Lung (tissue), 12 donors: ENCODE results near the gene KTI12. TPM values are rescaled to one million over a fixed set of nuclear protein-coding genes. Genes with fewer than 3 reads are reported as not detected.
A peak's percentile ranks its signal among the peaks of the same experiment; 100 is the strongest.

Source experiments
- ATAC-seq: fragments of 200-7000 bp; cut with Tn5 transposase; one replicate; pipeline ENCODE4 v1.9.1; 2020; ENCODE audit warnings: moderate number of reproducible peaks; ENCODE audit not compliant: insufficient read depth, low FRiP score
- DNase-seq, 3 donors: peaks; one replicate each; pipeline ENCODE4 v3.0.0-alpha.2; 2013 to 2017
- H3K27ac ChIP-seq, 2 donors: one replicate each; pipeline ENCODE4 v1.5.1; 2013; ENCODE audit warnings: mild to moderate bottlenecking in 2 of 2, moderate library complexity in 2 of 2, control low read depth in 1 of 2, inconsistent platforms in 1 of 2, low read depth in 1 of 2, low read length in 1 of 2
- H3K27me3 ChIP-seq, 3 donors: one replicate each; pipeline ENCODE4 v1.5.1; 2013; ENCODE audit warnings: low read length in 2 of 3; ENCODE audit not compliant: control insufficient read depth in 3 of 3, insufficient read depth in 3 of 3
- H3K36me3 ChIP-seq, 4 donors: one replicate each; pipeline ENCODE4 v1.5.1; 2013; ENCODE audit warnings: low read length in 4 of 4, mild to moderate bottlenecking in 1 of 4, moderate library complexity in 1 of 4; ENCODE audit not compliant: control insufficient read depth in 4 of 4, insufficient read depth in 4 of 4
- H3K4me1 ChIP-seq, 5 donors: one replicate each; pipeline ENCODE4 v1.5.1; 2013; ENCODE audit warnings: low read length in 5 of 5, mild to moderate bottlenecking in 2 of 5, moderate library complexity in 1 of 5; ENCODE audit not compliant: control insufficient read depth in 5 of 5, insufficient read depth in 5 of 5
- H3K4me3 ChIP-seq: one replicate; pipeline ENCODE4 v1.5.1; 2013; ENCODE audit warnings: mild to moderate bottlenecking, control low read depth, moderate library complexity
- H3K9ac ChIP-seq, 2 donors: one replicate each; pipeline ENCODE4 v1.5.1; 2013; ENCODE audit warnings: low read length in 2 of 2, control low read depth in 1 of 2; ENCODE audit not compliant: insufficient read depth in 1 of 2
- H3K9me3 ChIP-seq, 4 donors: one replicate each; pipeline ENCODE4 v1.5.1; 2013; ENCODE audit warnings: low read length in 3 of 4, mild to moderate bottlenecking in 1 of 4, moderate library complexity in 1 of 4; ENCODE audit not compliant: control insufficient read depth in 4 of 4, insufficient read depth in 3 of 4
- WGBS, 2 donors: extraction: QIAGEN DNeasy Blood & Tissue Kit; methylation state at CpG; one replicate each; pipeline ENCODE4 v1.1.7; 2013; 5-methylcytosine and 5-hydroxymethylcytosine counted together
- polyA plus RNA-seq, 2 donors: library from polyadenylated mRNA; stranded (reverse); fragments of 200-250 nt; gene quantifications; one replicate each; pipeline ENCODE4 v1.2.1, GENCODE V29; 2013
- total RNA-seq, 2 donors: library from RNA; depleted of rRNA in 1 of 2; stranded (reverse); fragments of >200 nt in 1 of 2; gene quantifications; one replicate each; pipeline ENCODE4 v1.2.1, GENCODE V29; 2014 to 2021
- TF ChIP-seq, protein P1 (sequence below): IDR thresholded peaks from 2 replicates; pipeline ENCODE4 v1.5.1; 2012; ENCODE audit warnings: mild to moderate bottlenecking; ENCODE audit errors: control extremely low read depth, extremely low read depth
- donor health status: control.
- donor health status: control.
- donor health status: Bipolar disorder and iron deficiency.
- donor health status: healthy.
- donor health status: DM: yes; HTN: yes; CAD: no.

KTI12 gene
- total and polyA plus RNA-seq, 4 donors = 4.8 to 11.3 (median 7.5) TPM

DNA sequence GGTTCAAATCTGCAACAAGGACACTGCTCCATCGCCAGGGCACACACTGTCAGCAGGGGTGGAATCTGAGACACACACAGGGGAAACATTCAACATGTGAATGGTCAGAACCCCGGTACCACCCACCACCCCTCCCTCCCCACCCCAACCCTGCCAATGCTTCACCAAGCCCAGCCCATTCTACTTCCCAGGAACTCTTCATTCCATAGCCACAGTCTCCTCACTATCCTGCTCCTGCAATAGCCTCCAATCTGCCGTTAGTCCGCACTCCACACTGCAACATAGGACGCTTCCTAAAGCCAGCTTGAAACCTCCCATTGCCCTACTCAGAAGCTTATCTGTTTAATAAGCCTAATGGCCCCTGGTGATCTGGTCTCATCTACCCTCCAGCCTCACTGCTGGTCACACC, 35.6 kb downstream of the KTI12 start:
- no peak overlapping the region for H3K27ac ChIP-seq
- no peaks in the 10 kb centered on the region for H3K4me1 ChIP-seq
- no peak overlapping the region for H3K4me3 ChIP-seq
- no peak for ATAC-seq
- H3K36me3 ChIP-seq = no peaks in the 10 kb centered on the region
- H3K27me3 ChIP-seq = peaks cover 0 to 12% (median 0%) of the 10 kb centered on the region in 3 donors
- WGBS, 2 donors = 57 to 72% methylated on average over 5 of the region's 5 CpGs
- TF ChIP-seq, protein P1, sequence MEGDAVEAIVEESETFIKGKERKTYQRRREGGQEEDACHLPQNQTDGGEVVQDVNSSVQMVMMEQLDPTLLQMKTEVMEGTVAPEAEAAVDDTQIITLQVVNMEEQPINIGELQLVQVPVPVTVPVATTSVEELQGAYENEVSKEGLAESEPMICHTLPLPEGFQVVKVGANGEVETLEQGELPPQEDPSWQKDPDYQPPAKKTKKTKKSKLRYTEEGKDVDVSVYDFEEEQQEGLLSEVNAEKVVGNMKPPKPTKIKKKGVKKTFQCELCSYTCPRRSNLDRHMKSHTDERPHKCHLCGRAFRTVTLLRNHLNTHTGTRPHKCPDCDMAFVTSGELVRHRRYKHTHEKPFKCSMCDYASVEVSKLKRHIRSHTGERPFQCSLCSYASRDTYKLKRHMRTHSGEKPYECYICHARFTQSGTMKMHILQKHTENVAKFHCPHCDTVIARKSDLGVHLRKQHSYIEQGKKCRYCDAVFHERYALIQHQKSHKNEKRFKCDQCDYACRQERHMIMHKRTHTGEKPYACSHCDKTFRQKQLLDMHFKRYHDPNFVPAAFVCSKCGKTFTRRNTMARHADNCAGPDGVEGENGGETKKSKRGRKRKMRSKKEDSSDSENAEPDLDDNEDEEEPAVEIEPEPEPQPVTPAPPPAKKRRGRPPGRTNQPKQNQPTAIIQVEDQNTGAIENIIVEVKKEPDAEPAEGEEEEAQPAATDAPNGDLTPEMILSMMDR = no peak
- no peaks in the 10 kb centered on the region for H3K9me3 ChIP-seq
- no peak for DNase-seq
- no peak overlapping the region for H3K9ac ChIP-seq

DNA sequence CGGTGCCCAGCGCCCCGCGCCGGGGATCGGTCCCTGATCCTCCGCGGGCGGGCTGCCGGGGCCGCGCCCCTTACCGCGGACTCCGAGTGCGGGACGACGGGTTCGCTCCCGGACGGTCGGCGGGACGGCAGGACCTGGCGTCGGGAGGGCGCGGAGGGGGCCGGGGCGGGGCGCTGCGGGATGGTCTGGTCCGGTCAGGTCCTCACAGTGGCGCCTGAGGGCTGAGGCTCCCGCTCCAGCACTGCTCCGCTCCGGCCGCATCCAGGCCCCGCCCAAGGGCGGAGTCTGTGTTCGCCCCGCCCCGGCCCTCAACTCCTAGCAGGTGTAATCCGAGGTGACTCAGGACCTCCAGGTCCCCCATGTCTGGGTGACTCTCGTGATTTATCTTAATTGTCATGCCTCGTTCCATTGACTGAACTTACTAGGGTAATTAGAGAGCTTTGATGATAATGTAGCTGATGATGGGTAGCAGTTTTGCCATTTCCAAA, 43.1 kb downstream of the KTI12 start, which contains the start of gene RAB3B:
RAB3B (minus strand) TSS at position 223 of the 488 bp plus-strand sequence. CDS start 13,583 bp downstream, outside the sequence.
- peak; percentile 62 for ATAC-seq
- Histone ChIP-seq H3K4me1 (peaks cover 0 to 4% (median 0%) of the 10 kb centered on the region in 5 donors), H3K27me3 (peaks cover 0 to 61% (median 30%) of the 10 kb centered on the region in 3 donors), H3K9ac (no peak within 1 kb of the TSS), H3K36me3 (no peaks in the 10 kb centered on the region), H3K27ac (no peak within 1 kb of the TSS), H3K9me3 (peaks cover 0 to 5% (median 0%) of the 10 kb centered on the region in 4 donors), H3K4me3 (no peak within 1 kb of the TSS)
- 0 to 2% methylated on average over 27 to 46 of the region's 46 CpGs for WGBS, 2 donors
- TF ChIP-seq, protein P1 = no peak
- peak; percentile 15 to 67 (median 58) for DNase-seq

DNA sequence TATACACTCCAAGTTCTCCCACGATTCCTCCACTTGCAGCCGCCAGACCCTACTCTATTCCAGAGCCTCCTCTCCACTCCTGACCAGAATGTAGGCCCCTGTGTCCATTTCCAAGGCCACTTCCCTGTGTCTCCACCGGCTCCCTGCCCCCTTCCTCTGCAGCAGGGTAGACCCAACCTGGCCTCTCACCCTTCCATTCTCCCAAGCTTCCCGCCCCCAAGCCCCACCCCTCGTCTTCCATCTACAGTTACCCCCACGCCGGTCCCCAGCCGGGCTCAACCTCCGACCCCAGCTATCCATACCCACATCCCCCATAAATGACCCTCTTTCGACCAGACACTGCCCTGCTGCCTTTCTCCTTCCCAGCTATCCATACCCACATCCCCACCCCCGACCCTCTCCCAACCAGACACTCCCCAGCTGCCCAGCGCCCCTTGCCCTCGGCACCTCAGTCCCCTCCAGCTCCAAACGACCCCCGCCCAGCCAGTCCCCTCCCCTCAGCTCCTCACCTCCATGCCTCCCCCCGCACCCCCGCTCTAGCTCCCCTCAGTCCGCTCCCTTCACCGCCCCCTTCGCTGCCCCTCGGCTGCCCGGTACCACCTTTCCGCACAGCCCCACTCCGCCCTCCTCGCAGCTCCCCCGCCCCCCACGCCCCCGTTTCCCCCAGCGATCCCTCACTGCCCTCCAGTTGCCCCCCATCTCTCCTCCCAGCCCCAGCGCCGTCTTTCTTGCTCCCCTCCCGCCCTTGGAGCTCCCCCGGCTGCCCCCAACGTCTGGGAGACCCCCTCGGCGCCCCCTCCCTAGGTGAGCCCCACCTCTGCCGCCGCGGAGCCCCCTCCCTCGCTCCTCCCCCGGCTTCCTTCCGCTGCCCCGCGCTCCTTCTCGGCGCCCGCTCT, 43.8 kb downstream of the KTI12 start:
- TF ChIP-seq, protein P1 = no peak
- H3K27ac ChIP-seq = no peak overlapping the region
- peaks cover 0 to 4% (median 0%) of the 10 kb centered on the region in 5 donors for H3K4me1 ChIP-seq
- H3K9me3 ChIP-seq = peaks cover 0 to 5% (median 0%) of the 10 kb centered on the region in 4 donors
- DNase-seq (no peak), ATAC-seq (no peak)
- no peak overlapping the region for H3K9ac ChIP-seq
- H3K36me3 ChIP-seq = no peaks in the 10 kb centered on the region
- H3K27me3 ChIP-seq = peaks cover 0 to 61% (median 30%) of the 10 kb centered on the region in 3 donors
- H3K4me3 ChIP-seq = no peak overlapping the region
- WGBS, 2 donors = 12 to 19% methylated on average over 38 to 47 of the region's 47 CpGs
